ENCODE data around the gene RUSF1. TPM values are rescaled to one million over a fixed set of nuclear protein-coding genes. Genes with fewer than 3 reads are reported as not detected.

RUSF1 gene
- polyA plus RNA-seq, result 5.2 and 12.1 TPM in 2 replicates

GRCh38 chr16:31507929-31508705 lies at the start of gene RUSF1:
TSS of gene RUSF1 (minus strand) at chr16:31508391. CDS start at chr16:31508373, 18 bp downstream.

GRCh38 chr16:31527734-31528274 lies 19.6 kb upstream of the RUSF1 start, which contains the start of gene AHSP:
TSS of gene AHSP (plus strand) at chr16:31527900. CDS start at chr16:31528140, 240 bp downstream.

GRCh38 chr16:31483081-31483480 lies 25.1 kb downstream of the RUSF1 start, which contains the start of gene SLC5A2:
TSS of gene SLC5A2 (plus strand) at chr16:31483123. CDS start at chr16:31483137, 14 bp downstream.

GRCh38 chr16:31471875-31472708 lies 36.1 kb downstream of the RUSF1 start, which contains the start of gene TGFB1I1:
TSS of gene TGFB1I1 (plus strand) at chr16:31472152. CDS start at chr16:31472189, 37 bp downstream.

GRCh38 chr16:31458844-31459686 lies 49.1 kb downstream of the RUSF1 start, which contains the start of gene ARMC5:
TSS of gene ARMC5 (plus strand) at chr16:31459501. CDS start at chr16:31459525, 24 bp downstream.

Other genes with a start within 250 kb of the RUSF1 start
- gene ITGAM, start 248.4 kb downstream of the RUSF1 start, polyA plus RNA-seq, result not detected in 2 replicates
- 0.28 TPM in 1 of 2 replicates, not detected in the other for gene ITGAX, start 153.2 kb downstream of the RUSF1 start, polyA plus RNA-seq
- not detected in 2 replicates for gene ITGAD, start 115.1 kb downstream of the RUSF1 start, polyA plus RNA-seq
- 2.4 and 2.8 TPM in 2 replicates for gene COX6A2, start 80.0 kb downstream of the RUSF1 start, polyA plus RNA-seq
- 0.20 and 0.83 TPM in 2 replicates for gene ZNF843, start 65.6 kb downstream of the RUSF1 start, polyA plus RNA-seq
- gene ARMC5, start 48.9 kb downstream of the RUSF1 start, polyA plus RNA-seq, result 0.35 and 2.5 TPM in 2 replicates
- not detected in 2 replicates for gene TGFB1I1, start 36.2 kb downstream of the RUSF1 start, polyA plus RNA-seq
- 8.3 and 9.3 TPM in 2 replicates for gene SLC5A2, start 25.3 kb downstream of the RUSF1 start, polyA plus RNA-seq
- not detected in 2 replicates for gene AHSP, start 19.5 kb upstream of the RUSF1 start, polyA plus RNA-seq